22Rv1 (cell line): Measurements from ENCODE around the gene NSMCE1.

ENCODE experiments used
- CTCF ChIP-seq: fragments of 450-650 bp; IDR thresholded peaks from 2 replicates; pipeline ENCODE4 v1.5.1; 2017; ENCODE audit warnings: mild to moderate bottlenecking
- ZFX ChIP-seq: fragments of 450-650 bp; IDR thresholded peaks from 2 replicates; pipeline ENCODE4 v1.6.1; 2017; ENCODE audit warnings: antibody characterized with exemption, borderline replicate concordance

GRCh38 chr16:27235055-27235937 lies 33.3 kb downstream of the NSMCE1 start:
- peak; percentile 91 for TF ChIP-seq CTCF
- TF ChIP-seq ZFX = no peak
